A673 (cell line): ENCODE results near the gene ADAMTS9. TPM values are rescaled to one million over a fixed set of nuclear protein-coding genes. Genes with fewer than 3 reads are reported as not detected.

Source experiments
- BruUV-seq: library from RNA; stranded (reverse); fragments of 400-500 nt; replicated peaks from 2 replicates; lab custom pipeline; 2021; lab: Mats Ljungman, UMichigan
- CTCF ChIA-PET: fragments of 300-600 bp; sonication (Branson Sonifier 250); formaldehyde crosslinking; loops from one replicate; lab custom pipeline; 2022; ENCODE audit warnings: antibody characterized with exemption; lab: Charles Lee
- POLR2A ChIA-PET: fragments of 300-600 bp; sonication (Branson Sonifier 250); formaldehyde crosslinking; loops from one replicate; lab custom pipeline; 2022; ENCODE audit warnings: antibody characterized with exemption; ENCODE audit not compliant: low non-redundant PET; lab: Charles Lee
- DNase-seq: peaks from one replicate; pipeline ENCODE4 v3.0.0-alpha.2; 2015; ENCODE audit warnings: low spot score
- H3K27ac ChIP-seq: fragments of 200-600 bp; sonication (generic); 2 replicates; pipeline ENCODE4 v1.5.1; 2016; ENCODE audit warnings: mixed run types, low read depth, mild to moderate bottlenecking, mixed read lengths, antibody characterized with exemption, low read length; ENCODE audit not compliant: poor library complexity, severe bottlenecking
- H3K27me3 ChIP-seq: fragments of 200-600 bp; sonication (generic); replicated peaks from 2 replicates; pipeline ENCODE4 v1.6.1; 2017; ENCODE audit warnings: mixed run types, low read depth, mild to moderate bottlenecking, mixed read lengths, antibody characterized with exemption, low read length; ENCODE audit not compliant: insufficient read depth, poor library complexity
- H3K36me3 ChIP-seq: fragments of 200-600 bp; sonication (generic); 2 replicates; pipeline ENCODE4 v1.6.1; 2016; ENCODE audit warnings: mixed run types, mild to moderate bottlenecking, mixed read lengths, antibody characterized with exemption, low read length; ENCODE audit not compliant: insufficient read depth, poor library complexity, severe bottlenecking
- H3K4me1 ChIP-seq: fragments of 200-600 bp; sonication (generic); 2 replicates; pipeline ENCODE4 v1.6.1; 2017; ENCODE audit warnings: mixed run types, mild to moderate bottlenecking, mixed read lengths, antibody characterized with exemption, low read length; ENCODE audit not compliant: insufficient read depth, poor library complexity, severe bottlenecking
- H3K4me3 ChIP-seq: fragments of 200-600 bp; sonication (generic); 2 replicates; pipeline ENCODE4 v1.5.1; 2016; ENCODE audit warnings: low read depth, mixed run types, mild to moderate bottlenecking, mixed read lengths, low read length; ENCODE audit not compliant: poor library complexity, severe bottlenecking
- H3K9me3 ChIP-seq: fragments of 200-600 bp; sonication (generic); 2 replicates; pipeline ENCODE4 v1.6.1; 2016; ENCODE audit warnings: mixed run types, low read depth, mild to moderate bottlenecking, mixed read lengths, antibody characterized with exemption, low read length; ENCODE audit not compliant: poor library complexity, severe bottlenecking
- EZH2 ChIP-seq: fragments of 200-600 bp; sonication (generic); IDR thresholded peaks from 2 replicates; pipeline ENCODE4 v1.6.1; 2017; ENCODE audit warnings: borderline replicate concordance, low read depth, mild to moderate bottlenecking, mixed read lengths, antibody characterized with exemption, low read length; ENCODE audit not compliant: poor library complexity, severe bottlenecking
- intact Hi-C: fragments of 100-400 bp; cut with micrococcal nuclease; formaldehyde crosslinking; loops from one replicate; pipeline ENCODE4 v1.10.0; 2022; ENCODE audit not compliant: unreplicated experiment
- total RNA-seq: library from RNA; stranded (reverse); gene quantifications from 2 replicates; pipeline ENCODE4 v1.2.3, GENCODE V29; 2021
- TF ChIP-seq, protein P1 (sequence below): fragments of 300-800, 200-600 bp; sonication (generic); conservative IDR thresholded peaks from 2 replicates; pipeline ENCODE4 v1.5.1; 2017; ENCODE audit warnings: low read depth, mild to moderate bottlenecking, antibody characterized with exemption, low read length, moderate library complexity, mixed read lengths

ADAMTS9 gene
- total RNA-seq, 1 experiment from 2014 or later, result 0.26 TPM

GRCh38 chr3:64693031-64693430, 5.2 kb upstream of the ADAMTS9 start:
- intact Hi-C loops, result no loop called here
- ChIA-PET CTCF (no interaction called here), POLR2A (no interaction called here)
- DNase-seq, result no peak
- TF ChIP-seq, protein P1, sequence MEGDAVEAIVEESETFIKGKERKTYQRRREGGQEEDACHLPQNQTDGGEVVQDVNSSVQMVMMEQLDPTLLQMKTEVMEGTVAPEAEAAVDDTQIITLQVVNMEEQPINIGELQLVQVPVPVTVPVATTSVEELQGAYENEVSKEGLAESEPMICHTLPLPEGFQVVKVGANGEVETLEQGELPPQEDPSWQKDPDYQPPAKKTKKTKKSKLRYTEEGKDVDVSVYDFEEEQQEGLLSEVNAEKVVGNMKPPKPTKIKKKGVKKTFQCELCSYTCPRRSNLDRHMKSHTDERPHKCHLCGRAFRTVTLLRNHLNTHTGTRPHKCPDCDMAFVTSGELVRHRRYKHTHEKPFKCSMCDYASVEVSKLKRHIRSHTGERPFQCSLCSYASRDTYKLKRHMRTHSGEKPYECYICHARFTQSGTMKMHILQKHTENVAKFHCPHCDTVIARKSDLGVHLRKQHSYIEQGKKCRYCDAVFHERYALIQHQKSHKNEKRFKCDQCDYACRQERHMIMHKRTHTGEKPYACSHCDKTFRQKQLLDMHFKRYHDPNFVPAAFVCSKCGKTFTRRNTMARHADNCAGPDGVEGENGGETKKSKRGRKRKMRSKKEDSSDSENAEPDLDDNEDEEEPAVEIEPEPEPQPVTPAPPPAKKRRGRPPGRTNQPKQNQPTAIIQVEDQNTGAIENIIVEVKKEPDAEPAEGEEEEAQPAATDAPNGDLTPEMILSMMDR, result no peak
- TF ChIP-seq EZH2, result no peak
- no TSS peak for BruUV-seq
- Histone ChIP-seq H3K9me3 (no peaks in the 10 kb centered on the region), H3K4me3 (no peak overlapping the region), H3K4me1 (peaks cover 10% of the 10 kb centered on the region), H3K27ac (no peak overlapping the region), H3K36me3 (no peaks in the 10 kb centered on the region), H3K27me3 (no peaks in the 10 kb centered on the region)

- Histone ChIP-seq H3K9me3 (no peaks in the 10 kb centered on the region), H3K4me1 (peaks cover 10% of the 10 kb centered on the region), H3K27ac (no peak overlapping the region), H3K4me3 (no peak overlapping the region), H3K27me3 (no peaks in the 10 kb centered on the region), H3K36me3 (no peaks in the 10 kb centered on the region)
- intact Hi-C loops, result no loop called here
- peak; percentile 36 for DNase-seq
- no peak for TF ChIP-seq EZH2
- TF ChIP-seq, protein P1, result no peak
- ChIA-PET CTCF (no interaction called here), POLR2A (no interaction called here)
- no TSS peak for BruUV-seq
These were observed 3.3 kb upstream of the ADAMTS9 start for GRCh38 chr3:64691051-64691450.

- Histone ChIP-seq H3K27me3 (no peaks in the 10 kb centered on the region), H3K4me1 (peaks cover 15% of the 10 kb centered on the region), H3K27ac (no peak overlapping the region), H3K9me3 (no peaks in the 10 kb centered on the region), H3K36me3 (no peaks in the 10 kb centered on the region), H3K4me3 (peak overlapping the region; percentile 49)
- ChIA-PET POLR2A (no interaction called here), CTCF (no interaction called here)
- intact Hi-C loops, result loop anchor here (5.0 kb wide), 1 partner anchor 480 kb away; no protein-coding TSS in a partner anchor
- no peak for DNase-seq
- TF ChIP-seq, protein P1, result no peak
- no peak for TF ChIP-seq EZH2
- no TSS peak for BruUV-seq
These were observed 567 bp downstream of the ADAMTS9 start for GRCh38 chr3:64687086-64687780.
